Measurements from ENCODE around the gene SLC2A4.
"Not testable (repeated sequence)": the region's sequence is repeated elsewhere in the genome, so short reads cannot be mapped to it uniquely, and the experiment has no call there.

SLC2A4 gene

DNA sequence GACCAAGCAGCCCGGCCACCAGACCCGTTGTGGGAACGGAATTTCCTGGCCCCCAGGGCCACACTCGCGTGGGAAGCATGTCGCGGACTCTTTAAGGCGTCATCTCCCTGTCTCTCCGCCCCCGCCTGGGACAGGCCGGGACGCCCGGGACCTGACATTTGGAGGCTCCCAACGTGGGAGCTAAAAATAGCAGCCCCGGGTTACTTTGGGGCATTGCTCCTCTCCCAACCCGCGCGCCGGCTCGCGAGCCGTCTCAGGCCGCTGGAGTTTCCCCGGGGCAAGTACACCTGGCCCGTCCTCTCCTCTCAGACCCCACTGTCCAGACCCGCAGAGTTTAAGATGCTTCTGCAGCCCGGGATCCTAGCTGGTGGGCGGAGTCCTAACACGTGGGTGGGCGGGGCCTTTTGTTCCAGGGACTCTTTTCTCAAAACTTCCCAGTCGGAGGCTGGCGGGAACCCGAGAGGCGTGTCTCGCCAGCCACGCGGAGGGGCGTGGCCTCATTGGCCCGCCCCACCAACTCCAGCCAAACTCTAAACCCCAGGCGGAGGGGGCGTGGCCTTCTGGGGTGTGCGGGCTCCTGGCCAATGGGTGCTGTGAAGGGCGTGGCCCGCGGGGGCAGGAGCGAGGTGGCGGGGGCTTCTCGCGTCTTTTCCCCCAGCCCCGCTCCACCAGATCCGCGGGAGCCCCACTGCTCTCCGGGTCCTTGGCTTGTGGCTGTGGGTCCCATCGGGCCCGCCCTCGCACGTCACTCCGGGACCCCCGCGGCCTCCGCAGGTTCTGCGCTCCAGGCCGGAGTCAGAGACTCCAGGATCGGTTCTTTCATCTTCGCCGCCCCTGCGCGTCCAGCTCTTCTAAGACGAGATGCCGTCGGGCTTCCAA lies at the start of gene SLC2A4:
Gene SLC2A4 (plus strand): TSS at position 645 of the 879 bp plus-strand sequence. CDS start 217 bp downstream, at position 862.
- peak; percentile 98 for DNase-seq

DNA sequence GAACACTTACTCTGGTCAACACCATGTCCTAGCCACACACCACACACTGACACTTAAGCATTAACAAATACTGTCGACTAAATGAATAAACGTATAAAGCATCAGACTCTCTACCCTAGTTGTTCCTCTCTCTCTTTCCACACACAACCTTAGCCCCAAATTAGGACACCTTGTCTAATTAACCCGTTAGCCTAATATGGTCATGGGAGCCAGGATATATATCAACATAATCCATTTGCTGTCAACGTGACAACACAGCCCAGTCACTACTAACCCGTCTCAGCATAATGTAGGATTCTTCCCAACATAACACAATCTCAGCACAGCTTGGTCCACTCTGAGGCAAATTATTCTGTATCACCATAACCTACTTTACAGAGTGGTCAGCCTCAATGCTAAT lies 49.4 kb upstream of the SLC2A4 start:
- DNase-seq, result no peak

DNA sequence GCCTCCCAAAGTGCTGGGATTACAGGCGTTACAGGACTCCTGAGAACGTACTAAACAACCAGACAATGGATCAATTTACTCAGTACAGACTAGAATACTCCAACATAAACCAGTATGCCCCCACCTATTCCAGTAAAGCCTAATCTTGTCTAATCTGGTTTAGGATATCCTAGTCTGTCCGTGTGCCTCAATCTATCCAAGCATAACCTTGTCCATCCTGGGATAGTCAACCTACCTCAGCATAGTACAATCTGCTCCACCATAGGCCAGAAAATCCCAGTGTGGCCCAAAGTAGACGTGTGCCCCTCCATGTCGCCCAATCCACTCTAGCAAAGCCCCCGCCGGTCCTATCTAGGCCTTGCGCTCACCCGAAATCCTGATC lies 47.8 kb upstream of the SLC2A4 start:
- no peak for DNase-seq

GRCh38 chr17:7234083-7234951 lies 47.2 kb upstream of the SLC2A4 start, which contains the start of gene DVL2:
DVL2 (minus strand) TSS chr17:7234517; CDS start chr17:7234262, 255 bp downstream.
- DNase-seq, result peak; percentile 98

DNA sequence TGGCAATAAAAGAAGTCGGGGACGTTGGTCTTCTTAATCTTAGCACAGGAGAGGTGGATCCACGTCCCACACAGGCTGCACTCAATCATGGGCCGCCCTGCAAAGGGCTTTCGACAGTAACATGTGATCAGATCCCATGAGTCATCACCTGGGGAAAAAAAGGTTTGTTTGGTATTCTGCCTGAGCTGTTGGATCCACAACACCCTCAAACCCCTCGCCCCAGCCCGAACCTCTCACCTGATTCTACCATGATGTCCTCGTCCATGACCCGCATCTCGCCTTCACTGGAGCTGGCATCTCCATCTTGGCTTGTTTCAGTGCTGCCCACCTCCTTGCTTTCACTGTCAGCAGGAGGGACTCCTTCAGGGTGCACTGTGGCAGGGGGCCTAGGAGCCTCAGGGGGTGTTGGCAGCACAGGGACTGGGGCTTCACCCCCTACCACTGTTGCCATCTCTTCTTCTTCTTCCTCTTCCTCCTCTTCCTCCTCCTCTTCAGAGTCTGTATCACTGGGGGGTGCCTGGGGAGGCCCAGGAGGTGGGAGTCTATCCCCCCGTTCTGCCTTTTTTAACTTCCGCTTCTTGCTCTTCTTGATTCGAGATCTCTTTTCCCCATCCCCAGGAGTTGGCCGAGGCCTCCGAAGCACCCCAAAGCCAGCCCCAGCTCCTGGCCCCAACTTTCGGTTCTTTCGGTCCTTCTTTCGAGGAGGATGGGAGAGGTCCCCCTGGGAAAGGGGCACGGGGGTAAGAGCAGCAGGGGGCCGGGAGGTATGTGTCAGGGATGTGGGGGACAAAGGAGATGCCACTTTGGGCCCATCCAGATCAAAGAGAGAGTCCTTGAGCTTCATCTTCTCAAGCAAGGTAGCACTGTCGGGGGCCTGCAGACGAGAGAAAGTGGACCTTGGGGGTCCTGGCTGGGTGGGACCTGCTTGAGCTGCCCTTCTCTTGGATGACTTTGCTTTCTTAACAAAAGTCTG lies 45.5 kb upstream of the SLC2A4 start:
- DNase-seq, result peak; percentile 50

DNA sequence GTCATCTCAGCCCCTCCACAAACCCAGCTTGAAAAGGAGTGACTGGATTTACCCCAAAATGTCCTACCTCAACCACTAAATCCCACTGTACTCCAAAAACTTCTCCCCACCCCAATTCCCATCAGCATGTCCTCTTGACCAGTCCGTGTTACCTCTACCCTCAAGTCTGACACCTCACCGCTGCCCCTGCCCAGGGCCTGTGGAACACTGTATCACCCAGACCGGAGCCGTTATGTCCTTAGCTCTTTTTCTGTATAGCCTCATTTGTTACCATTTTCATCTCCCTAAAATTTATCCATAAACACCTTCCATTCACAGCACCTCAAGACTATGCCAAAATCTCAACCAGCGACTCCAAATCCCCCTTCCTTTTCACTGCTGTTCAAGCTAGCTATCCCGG lies 44.7 kb upstream of the SLC2A4 start:
- DNase-seq, result no peak

- DNase-seq, result no peak
Observed at GRCh38 chr17:7237266-7237760, 44.2 kb upstream of the SLC2A4 start.

GRCh38 chr17:7237761-7238419 lies 43.6 kb upstream of the SLC2A4 start:
- peak; percentile 94 for DNase-seq

GRCh38 chr17:7238420-7239090 lies 43.0 kb upstream of the SLC2A4 start:
- DNase-seq, result peak; percentile 73

DNA sequence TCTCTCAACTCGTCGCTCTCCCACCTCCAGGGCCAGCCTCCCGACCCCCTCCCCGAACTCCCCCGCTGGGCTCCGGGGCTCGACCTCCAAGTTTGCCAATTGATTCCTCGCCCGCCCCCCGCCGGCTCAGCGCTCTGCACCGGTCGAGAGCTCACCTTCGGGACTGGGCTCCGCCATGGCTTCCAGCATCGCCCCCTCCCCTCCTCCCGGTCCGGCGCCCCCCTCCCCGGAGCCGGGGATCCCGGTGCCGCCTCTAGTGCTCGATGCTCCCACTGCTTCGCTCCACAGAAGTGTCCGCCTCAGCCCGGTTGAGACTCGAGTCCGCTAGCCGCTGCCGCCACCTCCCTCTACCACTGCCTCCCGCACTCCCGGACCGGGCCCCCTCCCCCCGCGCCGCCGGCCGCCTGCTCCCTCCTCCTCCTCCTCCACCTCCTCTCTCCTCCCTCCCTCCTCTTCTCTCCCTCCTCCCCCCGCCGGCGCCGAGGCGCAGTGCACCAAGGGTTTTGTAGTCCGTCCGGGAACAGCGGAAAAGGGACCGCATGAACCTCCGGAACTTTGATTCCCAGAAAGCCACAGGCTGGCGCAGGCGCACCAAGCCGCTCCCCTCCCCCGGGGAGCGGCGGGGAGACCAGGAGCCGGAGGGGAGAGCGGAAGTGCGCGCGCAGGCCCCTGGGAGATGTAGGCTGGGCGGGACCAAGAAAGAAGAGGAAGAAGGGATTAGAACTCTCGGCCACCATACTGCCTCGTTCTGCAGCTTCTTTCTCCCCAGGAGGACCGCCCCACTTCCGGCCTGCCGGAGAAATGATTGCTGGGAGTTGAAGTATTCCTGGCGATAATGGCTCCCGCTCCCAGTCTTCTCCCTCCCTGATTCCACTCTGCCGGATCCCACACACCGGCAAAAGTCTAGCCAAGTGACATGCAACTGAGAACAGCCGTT lies 42.2 kb upstream of the SLC2A4 start, which contains the start of gene PHF23:
Gene PHF23 (minus strand): TSS at position 367 of the 937 bp plus-strand sequence. CDS start 178 bp downstream, at position 189.
- DNase-seq, result peak; percentile 100

DNA sequence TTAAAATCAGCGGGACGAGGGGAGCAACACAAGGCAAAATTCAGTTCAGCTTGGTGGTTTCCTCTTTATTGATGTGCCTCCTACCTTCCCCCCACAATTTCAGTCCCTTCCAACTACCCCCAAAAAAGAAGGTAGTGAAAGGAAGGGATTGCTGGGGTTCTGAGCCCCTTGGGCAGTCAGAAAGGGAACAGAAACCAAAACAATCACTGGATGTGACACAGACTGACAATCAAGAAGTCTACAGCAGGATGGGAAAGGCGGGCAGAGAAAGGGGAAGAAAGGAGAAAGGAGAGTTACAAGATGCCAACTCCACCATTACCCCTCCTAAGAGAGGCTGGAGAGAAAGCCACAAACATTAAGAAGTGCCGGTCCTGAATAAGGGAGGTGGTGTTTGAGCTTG lies 41.1 kb upstream of the SLC2A4 start:
- no peak for DNase-seq

GRCh38 chr17:7241090-7241733 lies 40.3 kb upstream of the SLC2A4 start:
- DNase-seq, result no peak

DNA sequence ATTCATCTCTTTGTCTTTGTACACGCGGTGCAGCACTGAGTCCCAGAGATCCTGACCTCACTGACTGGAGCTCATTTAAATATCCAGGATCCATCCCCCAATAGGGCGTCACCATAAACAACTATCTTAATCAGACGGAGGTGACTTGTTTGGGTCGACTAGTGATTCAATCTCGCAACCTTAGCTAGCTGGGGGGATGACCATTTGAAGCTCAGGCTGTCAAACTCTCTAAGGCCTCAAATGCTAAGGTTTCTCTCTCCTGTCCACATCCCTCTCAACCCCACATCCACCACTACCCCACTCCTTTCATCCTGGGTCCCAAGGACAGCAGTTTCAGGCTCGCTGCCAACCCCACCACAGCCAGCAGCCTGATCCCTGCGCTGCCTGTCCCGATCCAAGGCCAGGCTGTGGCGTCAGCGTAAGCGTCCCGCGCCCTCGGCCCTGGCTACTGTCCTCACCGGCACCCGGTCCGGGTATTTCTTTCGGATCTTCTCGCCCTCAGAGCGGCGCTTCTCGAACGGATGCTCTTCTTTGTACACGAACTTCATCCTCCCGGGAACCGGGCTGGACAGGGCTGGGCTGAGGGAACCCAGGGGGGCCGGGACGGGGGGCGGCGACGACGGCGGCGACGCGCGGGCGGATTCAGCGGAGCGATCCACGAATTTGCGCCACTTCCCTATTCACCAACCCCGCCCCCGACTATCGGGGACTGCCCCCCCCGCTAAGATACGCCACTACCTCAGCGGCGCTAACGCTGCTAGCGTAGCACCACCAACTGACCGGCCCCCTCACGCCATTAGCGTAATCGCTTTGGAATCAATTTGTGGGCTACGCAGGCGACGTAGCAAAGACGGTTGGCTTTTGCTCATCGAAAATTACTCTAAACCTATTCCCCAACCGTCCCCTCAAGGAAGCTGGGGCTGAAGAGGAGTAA lies 39.5 kb upstream of the SLC2A4 start, which contains the start of gene GABARAP:
Gene GABARAP (minus strand): TSS at position 667 of the 934 bp plus-strand sequence. CDS start 119 bp downstream, at position 548.
- DNase-seq, result peak; percentile 97

- DNase-seq, result peak; percentile 97
Observed at GRCh38 chr17:7242717-7243452, 38.6 kb upstream of the SLC2A4 start.

DNA sequence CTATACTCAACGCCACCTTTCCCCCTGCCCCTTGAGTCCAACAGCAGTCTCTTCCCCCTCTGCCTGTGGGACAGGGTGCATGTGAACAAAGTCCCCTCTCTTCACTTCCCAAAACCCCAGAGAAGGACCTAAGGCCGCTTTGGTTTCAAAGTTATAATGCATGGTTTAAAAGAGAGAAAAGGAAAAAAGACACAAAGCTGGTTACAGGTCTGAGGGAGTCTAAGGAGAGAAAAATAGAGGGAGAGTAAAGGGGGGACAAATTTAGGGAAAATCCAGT lies 38.1 kb upstream of the SLC2A4 start:
- DNase-seq, result no peak

DNA sequence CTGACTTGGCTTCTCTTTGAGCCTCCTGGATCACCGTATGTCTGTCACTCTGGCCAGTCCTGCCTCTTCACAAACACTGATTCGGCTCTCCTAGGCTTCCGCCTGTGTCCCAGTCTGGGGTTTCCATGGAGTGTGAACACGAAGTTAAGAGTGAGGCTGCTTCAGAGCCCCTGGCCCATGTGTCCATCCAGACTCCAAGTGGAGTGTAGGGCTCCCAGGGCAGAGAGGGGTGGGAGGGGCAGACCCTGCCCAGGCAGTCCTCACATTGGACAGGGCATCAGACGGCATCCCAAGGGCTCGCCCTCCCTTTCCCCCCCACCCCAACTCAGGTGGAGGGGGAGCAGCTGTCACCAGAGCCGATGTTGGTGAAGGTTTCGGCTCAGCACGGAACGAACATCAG lies 37.7 kb upstream of the SLC2A4 start:
- DNase-seq, result not testable (repeated sequence)

DNA sequence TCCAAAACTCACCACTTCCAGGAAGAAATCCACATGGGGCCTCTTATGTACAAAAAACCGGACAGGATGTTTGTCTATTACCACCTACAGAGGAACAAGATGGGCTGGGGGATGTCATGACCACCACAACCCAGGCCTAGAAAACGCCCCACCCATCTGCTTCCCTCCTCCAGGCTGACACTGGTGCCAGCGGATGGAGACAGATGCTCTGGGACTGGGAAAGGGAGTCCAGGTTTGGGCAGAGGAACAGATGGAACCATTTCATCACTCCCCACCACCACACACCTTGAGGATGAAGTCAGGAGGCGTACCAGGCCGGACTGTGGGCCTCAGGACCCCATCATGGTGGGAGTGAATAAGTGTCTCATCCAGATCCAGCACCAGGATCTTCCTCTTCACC lies 34.7 kb upstream of the SLC2A4 start:
- no peak for DNase-seq
